Neural cell (in vitro differentiated cells): ENCODE data around the gene NCEH1. TPM values are rescaled to one million over a fixed set of nuclear protein-coding genes. Genes with fewer than 3 reads are reported as not detected.

Experiments
- H2AFZ ChIP-seq: fragments of 200-600, 300-800 bp; sonication (generic), shearing (Covaris generic); 2 replicates; pipeline ENCODE4 v1.6.0; 2014; ENCODE audit warnings: low read depth, mild to moderate bottlenecking, antibody characterized with exemption, low read length, moderate library complexity
- H3F3A ChIP-seq: fragments of 200-600 bp; shearing (Covaris generic); 2 replicates; pipeline ENCODE4 v1.6.1; 2016; ENCODE audit warnings: mild to moderate bottlenecking, moderate library complexity, mixed read lengths, antibody characterized with exemption, low read length; ENCODE audit not compliant: insufficient read depth, poor library complexity, severe bottlenecking
- H3K27ac ChIP-seq: fragments of 200-600, 300-800 bp; sonication (generic), shearing (Covaris generic); 2 replicates; pipeline ENCODE4 v1.5.1; 2014; ENCODE audit warnings: mild to moderate bottlenecking, low read length, moderate library complexity
- H3K27me3 ChIP-seq: fragments of 300-800, 200-600 bp; sonication (generic), shearing (Covaris generic); 2 replicates; pipeline ENCODE4 v1.6.0; 2014; ENCODE audit warnings: mild to moderate bottlenecking, low read depth, low read length, moderate library complexity; ENCODE audit not compliant: insufficient read depth
- H3K36me3 ChIP-seq: fragments of 300-800, 200-600 bp; sonication (generic), shearing (Covaris generic); 2 replicates; pipeline ENCODE4 v1.5.1; 2014; ENCODE audit warnings: mild to moderate bottlenecking, antibody characterized with exemption, low read length, moderate library complexity; ENCODE audit not compliant: insufficient read depth
- H3K4me2 ChIP-seq: fragments of 300-800, 200-600 bp; sonication (generic), shearing (Covaris generic); 2 replicates; pipeline ENCODE4 v1.6.0; 2014; ENCODE audit warnings: mild to moderate bottlenecking, low read length
- H3K4me3 ChIP-seq: fragments of 300-800, 200-600 bp; sonication (generic), shearing (Covaris generic); 2 replicates; pipeline ENCODE4 v1.5.1; 2014; ENCODE audit warnings: mild to moderate bottlenecking, low read length, moderate library complexity
- H3K79me2 ChIP-seq: fragments of 200-600 bp; shearing (Covaris generic); replicated peaks from 2 replicates; pipeline ENCODE4 v1.6.0; 2014; ENCODE audit warnings: mild to moderate bottlenecking, low read length, moderate library complexity; ENCODE audit not compliant: insufficient read depth
- H3K9ac ChIP-seq: fragments of 300-800, 200-600 bp; sonication (generic), shearing (Covaris generic); 2 replicates; pipeline ENCODE4 v1.6.1; 2016; ENCODE audit warnings: mild to moderate bottlenecking, low read length, mixed read lengths
- H3K9me2 ChIP-seq: fragments of 200-600 bp; shearing (Covaris generic); 2 replicates; pipeline ENCODE4 v1.6.1; 2016; ENCODE audit warnings: mild to moderate bottlenecking, low read length, mixed read lengths; ENCODE audit not compliant: insufficient read depth
- H3K9me3 ChIP-seq: fragments of 200-600, 300-800 bp; sonication (generic), shearing (Covaris generic); 2 replicates; pipeline ENCODE4 v1.6.1; 2016; ENCODE audit warnings: mild to moderate bottlenecking, mixed run types, low read length, moderate library complexity, mixed read lengths
- H4K20me1 ChIP-seq: fragments of 200-600 bp; shearing (Covaris generic); 2 replicates; pipeline ENCODE4 v1.6.1; 2016; ENCODE audit warnings: mild to moderate bottlenecking, mixed run types; ENCODE audit not compliant: insufficient read depth
- CTCF ChIP-seq: fragments of 450-650 bp; IDR thresholded peaks from 2 replicates; pipeline ENCODE4 v1.5.1; 2014; ENCODE audit warnings: antibody characterized with exemption, mild to moderate bottlenecking, moderate library complexity; ENCODE audit not compliant: poor library complexity, severe bottlenecking
- EP300 ChIP-seq: fragments of 450-650 bp; conservative IDR thresholded peaks from 2 replicates; pipeline ENCODE4 v1.6.1; 2014; ENCODE audit warnings: antibody characterized with exemption, mild to moderate bottlenecking, moderate library complexity; ENCODE audit not compliant: poor library complexity, severe bottlenecking
- EZH2 ChIP-seq: fragments of 200-600, 300-800 bp; shearing (Covaris generic), sonication (generic); IDR thresholded peaks from 2 replicates; pipeline ENCODE4 v1.6.1; 2014; ENCODE audit warnings: antibody characterized with exemption, low read length, borderline replicate concordance, mild to moderate bottlenecking; ENCODE audit not compliant: insufficient read depth, poor library complexity, severe bottlenecking
- MXI1 ChIP-seq: fragments of 450-650 bp; conservative IDR thresholded peaks from 2 replicates; pipeline ENCODE4 v1.6.1; 2014; ENCODE audit warnings: antibody characterized with exemption, mild to moderate bottlenecking; ENCODE audit not compliant: poor library complexity, severe bottlenecking
- POLR2AphosphoS5 ChIP-seq: IDR thresholded peaks from 2 replicates; pipeline ENCODE4 v1.6.1; 2012
- RAD21 ChIP-seq: fragments of 450-650 bp; conservative IDR thresholded peaks from 2 replicates; pipeline ENCODE4 v1.6.1; 2014; ENCODE audit warnings: antibody characterized with exemption, mild to moderate bottlenecking, moderate library complexity
- REST ChIP-seq: IDR thresholded peaks from 2 replicates; pipeline ENCODE4 v1.6.1; 2012; ENCODE audit warnings: borderline replicate concordance
- SMC3 ChIP-seq: fragments of 450-650 bp; conservative IDR thresholded peaks from 2 replicates; pipeline ENCODE4 v1.6.1; 2014; ENCODE audit warnings: antibody characterized with exemption, mild to moderate bottlenecking, moderate library complexity; ENCODE audit not compliant: poor library complexity
- TAF1 ChIP-seq: IDR thresholded peaks from 2 replicates; pipeline ENCODE4 v1.6.1; 2012; ENCODE audit warnings: low read depth
- polyA plus RNA-seq: library from polyadenylated mRNA; depleted of rRNA; stranded (reverse); fragments of >200 nt; gene quantifications from 2 replicates; pipeline ENCODE4 v1.2.3, GENCODE V29; 2014

NCEH1 gene
- polyA plus RNA-seq, 1 donor from 2014 or later = 2.1 TPM

- no peaks in the 10 kb centered on the region for H3K9me2 ChIP-seq
- H3K36me3 ChIP-seq = no peaks in the 10 kb centered on the region
- H3K27me3 ChIP-seq = no peaks in the 10 kb centered on the region
- H3K79me2 ChIP-seq = no peaks in the 10 kb centered on the region
- H3K9ac ChIP-seq = no peak overlapping the region
- H3K27ac ChIP-seq = no peak overlapping the region
- no peak for TF ChIP-seq CTCF
- no peak for TF ChIP-seq SMC3
- TF ChIP-seq REST = no peak
- no peak for TF ChIP-seq MXI1
- TF ChIP-seq POLR2AphosphoS5 = no peak
- H3K9me3 ChIP-seq = no peaks in the 10 kb centered on the region
- H2AFZ ChIP-seq = no peak overlapping the region
- H3K4me2 ChIP-seq = no peak overlapping the region
- no peaks in the 10 kb centered on the region for H3F3A ChIP-seq
- no peaks in the 10 kb centered on the region for H4K20me1 ChIP-seq
- H3K4me3 ChIP-seq = no peak overlapping the region
These were observed 60.9 kb downstream of the NCEH1 start for GRCh38 chr3:172649987-172650386.

GRCh38 chr3:172648747-172649146 is 62.1 kb downstream of the NCEH1 start:
- no peak overlapping the region for H3K9ac ChIP-seq
- H3K9me3 ChIP-seq = no peaks in the 10 kb centered on the region
- H3K9me2 ChIP-seq = no peaks in the 10 kb centered on the region
- no peaks in the 10 kb centered on the region for H3K27me3 ChIP-seq
- no peak overlapping the region for H3K27ac ChIP-seq
- no peak overlapping the region for H3K4me2 ChIP-seq
- H3F3A ChIP-seq = no peaks in the 10 kb centered on the region
- no peak overlapping the region for H2AFZ ChIP-seq
- no peaks in the 10 kb centered on the region for H3K36me3 ChIP-seq
- TF ChIP-seq CTCF (no peak), POLR2AphosphoS5 (no peak), REST (no peak), EZH2 (no peak), MXI1 (no peak), RAD21 (no peak), EP300 (no peak), TAF1 (no peak)
- no peaks in the 10 kb centered on the region for H3K79me2 ChIP-seq
- no peaks in the 10 kb centered on the region for H4K20me1 ChIP-seq
- no peak overlapping the region for H3K4me3 ChIP-seq
